CD4-positive, alpha-beta T cell treated with Interleukin-12 subunit alpha and Interleukin-12 subunit beta, for 1 hour (primary cell): ENCODE data around the gene OCIAD2.
"Not testable (repeated sequence)": the region's sequence is repeated elsewhere in the genome, so short reads cannot be mapped to it uniquely, and the experiment has no call there.

ENCODE experiments used
- DNase-seq: peaks from one replicate; pipeline ENCODE4 v3.0.0-alpha.2; 2020

The OCIAD2 gene

DNA sequence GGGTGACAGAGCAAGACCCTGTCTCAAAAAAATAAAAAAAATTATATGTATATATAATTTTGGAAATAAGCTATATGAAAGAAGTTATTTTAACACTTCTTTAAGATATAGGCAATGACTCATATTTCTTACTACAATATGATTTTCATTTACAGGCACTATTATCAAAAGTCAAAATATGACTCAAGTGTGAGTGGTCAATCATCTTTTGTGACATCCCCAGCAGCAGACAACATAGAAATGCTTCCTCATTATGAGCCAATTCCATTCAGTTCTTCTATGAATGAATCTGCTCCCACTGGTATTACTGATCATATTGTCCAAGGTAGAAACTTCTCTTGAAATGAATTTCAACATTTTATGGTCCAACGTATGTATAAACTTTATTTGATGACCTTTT lies 54.9 kb downstream of the OCIAD2 start:
- DNase-seq = no peak

DNA sequence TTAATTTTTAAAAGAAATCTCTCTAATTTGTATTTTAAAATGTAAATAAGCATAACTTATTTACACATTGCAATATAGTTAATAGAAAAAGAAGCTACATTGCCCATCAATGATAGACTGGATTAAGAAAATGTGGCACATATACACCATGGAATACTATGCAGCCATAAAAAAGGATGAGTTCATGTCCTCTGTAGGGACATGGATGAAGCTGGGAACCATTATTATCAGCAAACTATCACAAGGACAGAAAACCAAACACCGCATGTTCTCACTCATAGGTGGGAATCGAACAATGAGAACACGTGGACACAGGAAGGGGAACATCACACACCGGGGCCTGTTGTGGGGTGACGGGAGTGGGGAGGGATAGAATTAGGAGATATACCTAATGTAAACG lies 57.8 kb downstream of the OCIAD2 start:
- not testable (repeated sequence) for DNase-seq

DNA sequence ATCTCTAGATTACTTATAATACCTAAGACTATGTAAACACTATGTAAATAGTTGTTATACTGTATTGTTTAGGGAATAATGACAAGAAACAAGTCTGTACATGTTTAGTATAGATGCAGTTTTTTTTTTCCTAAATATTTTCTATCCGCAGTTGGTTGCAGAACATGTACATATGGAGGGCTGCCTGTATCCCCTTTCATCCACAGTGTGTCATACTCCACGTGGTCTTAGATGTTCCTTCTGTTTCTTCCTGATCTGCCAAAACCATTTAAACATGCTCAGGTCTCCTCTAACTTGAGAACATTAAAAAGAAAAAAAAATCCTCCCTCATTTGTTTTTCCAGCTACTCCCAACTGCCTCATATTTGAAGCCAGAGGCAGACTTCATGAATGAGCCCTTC lies 61.7 kb downstream of the OCIAD2 start:
- DNase-seq = no peak

DNA sequence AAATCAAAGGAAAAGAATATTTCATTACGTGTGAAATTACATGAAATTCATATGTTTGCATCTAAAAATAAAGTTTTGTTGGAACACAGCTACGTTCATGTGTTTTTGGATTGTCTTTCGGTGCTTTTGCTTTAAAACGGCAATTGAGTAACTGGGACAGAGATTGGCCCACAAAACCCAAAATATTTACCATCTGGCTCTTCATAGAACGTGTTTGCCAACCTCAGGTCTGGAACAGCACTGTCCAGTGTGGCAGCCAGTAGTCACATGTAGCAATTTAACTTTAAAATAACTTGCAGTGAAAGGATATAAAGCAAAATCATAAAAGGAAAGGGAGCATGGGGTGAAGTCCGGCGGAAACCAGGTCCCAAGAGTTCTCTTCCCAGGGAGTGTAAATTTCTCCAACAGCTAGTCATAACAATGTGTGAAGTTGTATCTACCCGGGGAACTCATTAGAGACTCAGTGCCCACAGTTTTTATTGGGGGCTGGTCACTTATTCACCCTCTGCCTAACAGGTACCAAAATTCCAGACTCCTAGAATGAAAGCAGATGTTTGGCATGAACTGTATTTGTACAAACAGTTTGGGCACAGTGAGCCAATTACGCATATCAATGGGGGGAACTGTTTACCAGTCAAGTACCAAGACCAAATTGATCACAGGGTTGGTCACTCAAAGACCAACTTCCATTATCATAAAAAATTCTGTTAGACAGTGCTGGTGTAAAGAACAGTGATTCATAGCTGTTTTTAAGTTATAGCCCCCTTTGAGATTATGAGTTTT lies 65.3 kb downstream of the OCIAD2 start:
- no peak for DNase-seq

DNA sequence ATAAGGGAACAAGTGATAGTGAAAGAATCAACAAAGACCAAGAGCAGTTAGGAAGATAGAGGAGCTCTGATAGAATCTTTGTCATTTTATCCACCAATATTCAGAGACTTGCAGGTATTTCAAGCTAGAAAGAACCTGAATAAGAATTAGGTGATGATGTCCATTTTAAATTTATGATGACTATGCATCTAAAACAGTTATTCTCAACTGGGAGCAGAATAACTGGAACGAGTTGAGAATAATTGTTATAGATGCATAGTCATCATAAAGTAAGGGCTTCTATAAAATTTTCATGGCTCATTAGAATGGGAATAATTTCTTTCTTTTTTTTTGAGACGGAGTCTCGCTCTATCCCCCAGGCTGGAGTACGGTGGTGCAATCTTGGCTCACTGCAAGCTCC lies 69.9 kb downstream of the OCIAD2 start:
- DNase-seq = no peak
